IPS DF 4.7 (cell line): Measurements from ENCODE around the gene FNDC3B.

Experiments used
- DNase-seq: peaks from one replicate; pipeline ENCODE4 v3.0.0-alpha.2; 2013; ENCODE audit warnings: low spot score; ENCODE audit errors: extremely low read depth

FNDC3B gene

GRCh38 chr3:172209333-172210321 is 170.2 kb downstream of the FNDC3B start:
- DNase-seq: no peak

DNA sequence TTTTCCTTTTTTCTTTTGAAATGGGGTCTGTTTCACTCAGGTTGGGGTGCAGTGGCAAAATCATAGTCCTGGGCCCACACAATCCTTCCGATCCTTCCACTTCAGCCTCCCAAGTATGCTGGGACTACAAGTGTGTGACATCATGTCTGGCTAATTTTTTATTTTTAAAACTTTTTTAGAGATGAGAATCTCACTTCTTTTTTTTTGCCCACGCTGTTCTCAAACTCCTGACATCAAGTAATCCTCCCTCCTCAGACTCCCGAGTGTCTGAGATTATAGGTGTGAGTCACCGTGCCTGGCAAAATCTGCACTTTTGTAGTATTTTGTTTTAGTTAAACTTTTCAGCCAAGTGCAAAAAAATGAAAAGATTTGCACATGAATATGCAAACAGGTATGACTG is 171.0 kb downstream of the FNDC3B start:
- DNase-seq: no peak

- no peak for DNase-seq
These were observed 171.7 kb downstream of the FNDC3B start for GRCh38 chr3:172211123-172211522.

DNA sequence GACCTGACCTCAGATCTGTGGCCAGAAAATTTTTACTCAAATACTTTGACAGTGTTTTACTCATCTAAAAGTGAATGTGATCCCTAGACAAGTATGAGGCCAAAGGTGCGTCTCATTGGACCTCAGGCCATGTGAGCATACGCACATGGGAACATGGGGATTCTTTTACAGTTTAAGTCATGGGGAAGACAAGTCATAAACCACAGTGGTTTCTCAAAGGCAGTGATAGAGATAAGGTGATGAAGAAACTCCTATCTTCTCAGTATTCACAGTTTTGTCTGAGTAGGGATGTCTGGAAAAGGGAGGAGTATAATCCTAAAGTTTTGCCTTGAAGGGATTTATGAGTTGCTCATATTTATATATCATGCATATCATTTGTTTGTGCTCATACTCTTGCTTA is 173.8 kb downstream of the FNDC3B start:
- no peak for DNase-seq

DNA sequence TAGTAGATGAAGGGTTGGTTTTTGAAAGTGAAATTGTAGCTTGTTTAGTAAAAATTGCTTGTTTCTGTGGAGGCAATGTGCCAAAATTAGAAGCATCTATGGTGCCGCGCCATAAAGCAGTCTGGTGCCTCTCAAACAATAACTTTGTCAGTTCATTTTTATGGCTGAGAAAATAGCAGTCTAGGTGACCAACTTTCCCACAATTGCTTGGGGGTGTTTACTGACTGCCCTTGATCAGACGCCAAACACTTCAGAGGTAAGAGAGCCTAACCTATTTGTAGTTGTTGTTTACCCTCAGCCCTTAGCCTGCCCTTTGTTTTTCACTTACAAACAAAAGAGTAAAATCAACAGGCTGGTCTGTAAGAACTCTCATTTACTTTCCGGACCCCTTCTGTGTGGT is 174.5 kb downstream of the FNDC3B start:
- DNase-seq: no peak

- DNase-seq: no peak
These were observed 176.9 kb downstream of the FNDC3B start for GRCh38 chr3:172216267-172216666.

- no peak for DNase-seq
These were observed 177.5 kb downstream of the FNDC3B start for GRCh38 chr3:172216911-172217310.

DNA sequence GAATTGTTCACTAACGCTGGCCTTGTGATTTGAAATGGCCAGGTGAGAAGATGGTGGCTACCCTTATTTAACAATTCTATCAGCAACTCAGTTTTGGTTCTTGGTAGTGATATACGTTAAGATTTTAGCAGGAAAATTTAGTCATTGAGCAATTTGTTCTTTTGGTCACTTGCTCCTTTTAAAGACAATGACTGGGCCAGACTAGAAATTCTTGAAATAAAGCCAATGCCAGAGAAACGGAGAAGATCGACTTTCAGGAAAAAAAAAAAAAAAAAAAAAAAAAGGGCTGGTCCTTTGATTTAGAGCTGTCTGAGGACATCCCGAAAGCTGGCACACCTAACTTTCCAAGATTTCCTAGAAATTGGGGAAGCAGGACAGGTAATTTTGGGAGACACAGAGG is 178.5 kb downstream of the FNDC3B start:
- no peak for DNase-seq

GRCh38 chr3:172218350-172219323 is 179.3 kb downstream of the FNDC3B start:
- no peak for DNase-seq

DNA sequence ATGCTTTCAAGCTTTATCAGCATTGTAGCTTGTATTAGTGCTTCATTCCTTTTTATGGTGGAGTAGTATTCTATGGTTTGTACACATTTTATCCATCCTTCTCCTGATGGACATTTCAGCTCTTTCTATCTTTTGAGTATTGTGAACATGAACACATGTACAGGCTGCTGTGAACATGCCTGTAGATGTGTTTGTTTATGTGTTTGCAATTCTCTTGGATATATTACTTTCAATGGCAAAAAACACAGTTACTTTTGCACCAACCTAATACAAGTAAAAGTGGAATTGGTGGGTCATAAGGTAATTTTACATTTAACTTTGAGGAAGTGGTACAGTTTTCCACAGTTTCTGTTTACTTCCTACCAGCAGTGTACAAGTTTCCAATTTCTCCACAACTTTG is 180.4 kb downstream of the FNDC3B start:
- DNase-seq: no peak

DNA sequence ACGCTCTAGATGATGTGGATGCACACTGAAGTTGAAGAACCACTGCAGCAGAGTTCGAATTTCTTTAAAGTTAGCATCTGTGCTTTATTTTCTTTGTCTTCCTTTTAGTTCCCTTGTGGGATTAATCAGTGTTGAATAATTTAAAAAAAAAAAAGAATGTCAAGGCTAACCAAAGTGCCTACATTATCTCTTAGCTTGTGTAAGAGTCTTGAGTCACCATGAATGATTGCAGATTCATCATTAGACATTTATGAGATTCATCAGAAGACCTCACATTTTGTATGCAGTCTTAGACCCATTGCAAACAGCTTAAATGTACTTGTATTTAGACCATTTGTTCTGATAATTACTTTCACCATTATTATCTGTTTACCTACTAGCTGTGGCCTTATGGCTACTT is 182.2 kb downstream of the FNDC3B start:
- no peak for DNase-seq

GRCh38 chr3:172222478-172223071 is 183.2 kb downstream of the FNDC3B start:
- no peak for DNase-seq

DNA sequence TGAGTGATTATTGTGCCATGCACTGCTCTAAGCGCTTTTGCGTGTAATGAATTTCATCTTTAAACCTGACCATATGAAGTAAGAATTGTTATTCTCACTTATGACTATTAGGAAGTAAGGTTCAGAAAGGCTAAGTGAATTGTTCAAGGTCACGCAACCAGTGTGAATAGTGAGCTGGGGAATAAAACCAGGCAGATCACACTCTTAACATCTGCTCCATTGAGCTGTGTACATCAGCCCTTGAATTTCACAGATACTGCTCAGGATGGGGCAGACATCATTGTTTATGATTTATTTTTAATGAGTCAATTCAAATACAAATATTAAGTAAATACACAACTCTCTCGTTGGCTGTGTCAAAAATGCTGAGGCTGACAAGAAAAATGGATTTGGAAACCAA is 184.5 kb downstream of the FNDC3B start:
- no peak for DNase-seq

DNA sequence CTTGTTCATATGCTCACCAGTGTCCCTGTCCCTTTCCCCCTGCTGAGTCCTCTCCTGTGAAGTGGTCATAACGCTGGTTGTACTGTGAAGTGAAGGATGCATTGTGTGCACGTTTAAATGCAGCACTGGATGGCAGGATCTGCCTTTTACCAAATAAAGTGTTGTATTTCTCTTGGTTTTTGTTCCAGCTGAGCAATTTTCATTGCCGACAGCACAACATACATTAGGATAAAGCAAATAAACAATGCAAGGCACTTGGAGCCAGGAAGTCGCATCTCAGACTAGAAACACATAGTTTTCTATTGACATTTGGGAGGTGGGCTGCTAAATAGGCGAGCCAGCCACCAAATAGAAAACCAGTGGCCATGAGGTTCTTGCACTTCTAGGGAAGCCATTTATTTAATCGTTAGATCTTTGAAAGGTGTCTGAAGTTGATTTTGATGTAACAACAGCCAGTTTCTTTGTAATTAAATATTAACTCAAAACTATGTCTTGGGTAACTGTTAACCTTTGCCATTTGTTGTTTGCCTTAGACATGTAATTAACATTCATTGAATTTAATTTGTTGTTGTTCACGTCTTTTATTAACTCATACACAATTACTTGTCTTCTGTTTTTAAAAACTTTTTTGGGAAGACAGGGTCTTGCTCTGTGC is 185.3 kb downstream of the FNDC3B start:
- no peak for DNase-seq

GRCh38 chr3:172225215-172225707 is 185.9 kb downstream of the FNDC3B start:
- DNase-seq: no peak

- DNase-seq: no peak
These were observed 187.5 kb downstream of the FNDC3B start for GRCh38 chr3:172226831-172227230.

DNA sequence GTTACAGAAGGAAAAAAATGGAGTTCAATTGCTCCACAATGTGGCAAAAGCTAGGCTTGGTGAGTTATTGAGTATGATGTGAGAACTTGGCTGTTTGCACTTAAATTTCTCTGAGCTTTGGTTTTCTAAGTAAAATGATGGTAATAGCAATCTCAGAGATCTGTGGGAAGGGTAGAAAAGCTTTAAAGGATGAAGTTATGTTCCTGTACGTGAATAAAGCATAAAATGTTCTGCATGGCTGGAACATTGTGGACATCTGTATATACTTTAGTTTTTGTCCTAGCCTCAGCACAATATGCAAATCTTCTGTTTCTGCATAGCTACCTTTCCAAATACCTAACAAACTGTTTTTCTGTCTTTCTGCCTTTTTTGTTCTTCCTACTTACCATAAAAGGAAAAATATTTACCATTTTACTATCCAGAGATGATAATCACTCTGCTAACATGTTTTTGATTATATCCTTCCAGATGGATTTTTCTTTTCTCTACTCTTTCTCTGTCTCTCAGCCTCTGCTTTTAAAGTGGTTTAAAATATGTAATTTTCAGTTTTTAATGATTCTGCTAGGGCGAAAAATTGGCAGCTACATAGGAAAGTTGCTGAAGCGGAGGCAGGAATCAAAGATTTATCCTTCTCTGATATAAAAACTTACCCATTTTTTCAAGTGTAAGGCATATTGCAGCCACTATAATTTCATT is 188.1 kb downstream of the FNDC3B start:
- no peak for DNase-seq

DNA sequence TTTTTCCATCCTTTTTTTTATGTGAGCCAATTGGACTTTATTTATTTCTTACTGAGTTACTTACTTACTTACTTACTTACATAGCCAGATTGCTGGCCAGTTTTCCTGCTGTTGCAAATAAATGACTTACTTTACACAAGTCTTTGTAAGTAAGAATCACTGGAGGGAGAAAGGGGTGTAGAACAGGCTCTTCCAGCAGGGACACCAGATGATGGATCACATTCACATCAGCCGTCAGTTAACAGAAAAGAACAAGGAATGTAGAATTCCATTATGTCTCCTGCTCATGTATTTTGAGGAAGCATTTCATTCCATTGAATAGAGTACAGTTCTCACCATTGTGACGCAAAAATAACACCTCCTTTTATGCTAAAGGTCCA is 188.6 kb downstream of the FNDC3B start:
- no peak for DNase-seq

GRCh38 chr3:172229462-172229861 is 190.1 kb downstream of the FNDC3B start:
- no peak for DNase-seq

DNA sequence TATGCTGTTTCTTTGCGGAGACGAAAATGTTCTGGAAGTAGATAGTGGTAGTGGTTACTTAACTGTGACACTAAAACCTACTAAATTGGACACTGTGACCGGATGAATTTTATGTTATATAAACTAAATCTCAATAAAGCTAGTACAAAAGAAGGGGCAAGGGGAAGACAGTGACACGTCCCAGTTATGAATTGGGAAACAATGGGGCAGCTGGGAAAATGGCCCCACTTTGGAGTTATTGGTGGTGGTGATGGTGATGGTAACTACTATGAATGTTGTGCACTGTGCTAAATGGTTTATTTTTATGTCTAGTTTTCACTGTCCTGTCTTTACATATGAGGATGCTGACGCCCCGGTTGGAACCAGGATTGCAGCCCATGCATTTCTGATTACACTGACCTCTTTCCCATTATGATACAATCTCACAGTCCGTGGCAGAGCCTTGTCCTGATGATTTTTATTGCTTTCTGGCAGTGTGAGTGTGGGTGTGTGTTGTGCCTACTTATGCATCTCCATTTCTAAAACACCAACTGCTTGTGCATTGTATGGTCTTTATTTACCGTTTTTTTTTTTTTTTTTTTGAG is 192.0 kb downstream of the FNDC3B start:
- no peak for DNase-seq
